ENCODE measurements around the gene TSHZ1.

DNA sequence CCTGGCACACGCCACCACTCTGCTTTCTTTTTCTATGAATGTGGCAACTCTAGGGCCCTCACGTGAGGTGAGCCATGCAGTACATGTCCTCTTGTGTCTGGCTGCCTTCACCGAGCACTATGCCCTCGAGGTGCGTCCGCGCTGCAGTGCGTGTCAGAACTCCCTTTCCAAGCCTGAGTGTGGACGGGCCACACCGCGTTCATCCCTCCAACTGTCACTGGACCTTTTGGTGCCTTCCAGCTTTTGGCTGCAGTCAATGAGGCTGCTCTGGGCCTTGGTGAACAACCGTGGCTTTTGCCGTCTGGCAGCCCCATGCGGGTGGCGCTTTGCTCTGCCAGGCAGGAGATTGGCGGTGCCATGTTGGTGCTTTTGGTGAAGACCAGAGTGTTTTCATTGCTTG is 74.0 kb downstream of the TSHZ1 start:
- TF ChIP-seq EGR1 (IDR thresholded peaks at IDR 0.05) (no peak), ZBTB7A (IDR thresholded peaks at IDR 0.05; ENCODE audit: low read depth) (no peak), EP300 (IDR thresholded peaks at IDR 0.05; ENCODE audit: borderline replicate concordance) (no peak), FOXM1 (IDR thresholded peaks at IDR 0.05; ENCODE audit: borderline replicate concordance, low read depth) (no peak)
